SK-N-SH (cell line): ENCODE data around the gene ZNF837. TPM values are rescaled to one million over a fixed set of nuclear protein-coding genes. Genes with fewer than 3 reads are reported as not detected.

ENCODE experiments used
- CTCF ChIA-PET: fragments of 300-600, 350-600 bp; formaldehyde crosslinking; extraction: SDS; loops from one replicate; lab custom pipeline; 2021; lab: Yijun Ruan, JAX
- POLR2A ChIA-PET: fragments of 350-600 bp; sonication (Branson Sonifier 250); formaldehyde crosslinking; extraction: SDS; loops from one replicate; lab custom pipeline; 2020; ENCODE audit warnings: antibody characterized with exemption, inconsistent platforms; lab: Yijun Ruan, JAX
- DNase-seq: peaks from one replicate; pipeline ENCODE4 v3.0.0; 2012
- H2AFZ ChIP-seq: fragments of 200-600 bp; sonication (generic); 2 replicates; pipeline ENCODE4 v1.8.1; 2016; ENCODE audit warnings: antibody characterized with exemption, mild to moderate bottlenecking, low read depth
- H3F3A ChIP-seq: fragments of 200-600 bp; sonication (generic); replicated peaks from 2 replicates; pipeline ENCODE3; 2016; ENCODE audit warnings: antibody characterized with exemption, mild to moderate bottlenecking; ENCODE audit not compliant: insufficient read depth
- H3K27ac ChIP-seq, 2 experiments: fragments of 200-500 bp in 1 of 2; fragments of 200-600 bp in 1 of 2; sonication (Bioruptor generic) in 1 of 2; sonication (generic), shearing (Covaris generic) in 1 of 2; 2 replicates each; pipeline versions ENCODE4 v1.5.1 to v1.6.1; 2014 to 2016; ENCODE audit warnings: low read depth in 2 of 2, inconsistent platforms in 1 of 2, low read length in 1 of 2, mild to moderate bottlenecking in 1 of 2, mixed read lengths in 1 of 2
- H3K27me3 ChIP-seq: fragments of 200-600 bp; sonication (generic), shearing (Covaris generic); 2 replicates; pipeline ENCODE4 v1.6.1; 2016; ENCODE audit warnings: mixed run types; ENCODE audit not compliant: insufficient read depth
- H3K36me3 ChIP-seq, 2 experiments: fragments of 200-500 bp in 1 of 2; fragments of 200-600 bp in 1 of 2; sonication (Bioruptor generic) in 1 of 2; sonication (generic) in 1 of 2; replicated peaks in 1 of 2; 2 replicates each; pipeline versions ENCODE3 to v1.5.1; 2014 to 2016; ENCODE audit warnings: low read length in 1 of 2, mild to moderate bottlenecking in 1 of 2; ENCODE audit not compliant: insufficient read depth in 2 of 2, control insufficient read depth in 1 of 2
- H3K4me1 ChIP-seq, 2 experiments: fragments of 200-500 bp in 1 of 2; fragments of 200-600 bp in 1 of 2; sonication (Bioruptor generic) in 1 of 2; sonication (generic), shearing (Covaris generic) in 1 of 2; 2 replicates each; pipeline versions ENCODE4 v1.5.1 to v1.6.1; 2014 to 2016; ENCODE audit warnings: low read depth in 1 of 2, low read length in 1 of 2, mixed run types in 1 of 2; ENCODE audit not compliant: insufficient read depth in 2 of 2, control insufficient read depth in 1 of 2
- H3K4me2 ChIP-seq: fragments of 200-600 bp; sonication (generic), shearing (Covaris generic); 2 replicates; pipeline ENCODE4 v1.6.1; 2017; ENCODE audit warnings: mixed run types
- H3K4me3 ChIP-seq, 2 experiments: fragments of 200-500 bp in 1 of 2; fragments of 200-600 bp in 1 of 2; sonication (Bioruptor generic) in 1 of 2; sonication (generic), shearing (Covaris generic) in 1 of 2; 2 replicates each; pipeline versions ENCODE4 v1.5.1 to v1.8.1; 2014 to 2016; ENCODE audit warnings: low read depth in 2 of 2, inconsistent platforms in 1 of 2, low read length in 1 of 2, mild to moderate bottlenecking in 1 of 2, mixed read lengths in 1 of 2, moderate library complexity in 1 of 2
- H3K79me2 ChIP-seq: fragments of 200-600 bp; sonication (generic); 2 replicates; pipeline ENCODE4 v1.8.1; 2017; ENCODE audit warnings: mild to moderate bottlenecking; ENCODE audit not compliant: insufficient read depth
- H3K9ac ChIP-seq: fragments of 200-600 bp; sonication (generic); 2 replicates; pipeline ENCODE4 v1.6.1; 2017; ENCODE audit warnings: mixed run types
- H3K9me2 ChIP-seq: fragments of 200-600 bp; sonication (generic); 2 replicates; pipeline ENCODE4 v1.6.1; 2017; ENCODE audit warnings: mixed run types
- H3K9me3 ChIP-seq: fragments of 200-600 bp; sonication (generic); 2 replicates; pipeline ENCODE4 v1.6.1; 2017; ENCODE audit warnings: mixed run types, mild to moderate bottlenecking, moderate library complexity
- H4K20me1 ChIP-seq: fragments of 200-600 bp; sonication (generic); 2 replicates; pipeline ENCODE4 v1.6.1; 2017; ENCODE audit warnings: mild to moderate bottlenecking, mixed run types; ENCODE audit not compliant: insufficient read depth
- CHD2 ChIP-seq: fragments of 150-350 bp; IDR thresholded peaks from 2 replicates; pipeline ENCODE4 v1.6.1; 2018; ENCODE audit warnings: low read length; ENCODE audit not compliant: partially characterized antibody
- EZH2phosphoT487 ChIP-seq: fragments of 200-600 bp; sonication (generic); IDR thresholded peaks from 2 replicates; pipeline ENCODE4 v1.6.1; 2017; ENCODE audit warnings: low read depth, mixed run types, mild to moderate bottlenecking, antibody characterized with exemption, moderate library complexity, borderline replicate concordance
- JUND ChIP-seq: IDR thresholded peaks from 2 replicates; pipeline ENCODE4 v1.4.0; 2012
- POLR2AphosphoS5 ChIP-seq: IDR thresholded peaks from 2 replicates; pipeline ENCODE4 v1.6.1; 2012; ENCODE audit warnings: low read depth, low read length
- RCOR1 ChIP-seq: fragments of 150-350 bp; IDR thresholded peaks from 2 replicates; pipeline ENCODE4 v1.6.1; 2017; ENCODE audit warnings: antibody characterized with exemption, low read length
- RXRA ChIP-seq: IDR thresholded peaks from 2 replicates; pipeline ENCODE4 v1.4.0; 2012; ENCODE audit warnings: low read depth, mild to moderate bottlenecking, borderline replicate concordance
- SIN3A ChIP-seq: IDR thresholded peaks from 2 replicates; pipeline ENCODE4 v1.6.1; 2012; ENCODE audit warnings: low read depth, mild to moderate bottlenecking, low read length, moderate library complexity, borderline replicate concordance
- YY1 ChIP-seq: IDR thresholded peaks from 2 replicates; pipeline ENCODE4 v1.4.0; 2012; ENCODE audit warnings: low read depth, mild to moderate bottlenecking
- WGBS: methylation state at CpG from one replicate; pipeline ENCODE4 v1.1.6; 2017; ENCODE audit warnings: low lambda C conversion rate; 5-methylcytosine and 5-hydroxymethylcytosine counted together
- polyA plus RNA-seq, 3 experiments: library from polyadenylated mRNA; depleted of rRNA; stranded (reverse); fragments of >200 nt; gene quantifications; 2 replicates each; pipeline ENCODE4 v1.2.3, GENCODE V29; 2012
- TF ChIP-seq, protein P1 (sequence below): IDR thresholded peaks from 2 replicates; pipeline ENCODE4 v1.4.0; 2012; ENCODE audit warnings: low read depth, borderline replicate concordance
- TF ChIP-seq, protein P2 (sequence below): IDR thresholded peaks from 2 replicates; pipeline ENCODE4; 2012
- TF ChIP-seq, protein P3 (sequence below): IDR thresholded peaks from 2 replicates; pipeline ENCODE4 v1.4.0; 2012; ENCODE audit warnings: low read depth, borderline replicate concordance
- TF ChIP-seq, protein P4 (sequence below): fragments of 150-350 bp; IDR thresholded peaks from 2 replicates; pipeline ENCODE4 v1.6.1; 2017; ENCODE audit warnings: antibody characterized with exemption, low read length, low read depth, borderline replicate concordance

The ZNF837 gene
- polyA plus RNA-seq, 1 of the 3 experiments (the other 2 are of a cell fraction), result 1.6 TPM

GRCh38 chr19:58395220-58395978 is 14.6 kb upstream of the ZNF837 start, which contains the start of gene RNF225:
Gene RNF225, plus strand, starts transcription at chr19:58395656. Its CDS starts 434 bp downstream, at chr19:58396090.
- Histone ChIP-seq H3K9ac (no peak within 1 kb of the TSS), H3K9me2 (no peaks in the 10 kb centered on the region), H3K4me2 (no peak within 1 kb of the TSS), H3K9me3 (no peaks in the 10 kb centered on the region), H3K36me3 (peaks cover 35 to 36% of the 10 kb centered on the region in 2 experiments), H3K4me1 (peaks cover 1 to 10% of the 10 kb centered on the region in 2 experiments; a peak in 1 of 4 replicates), H3K27ac (no peak within 1 kb of the TSS), H3K27me3 (no peaks in the 10 kb centered on the region), H3K4me3 (no peak within 1 kb of the TSS), H3F3A (peaks cover 45% of the 10 kb centered on the region), H3K79me2 (peaks cover 28% of the 10 kb centered on the region), H2AFZ (no peak within 1 kb of the TSS), H4K20me1 (peaks cover 25% of the 10 kb centered on the region)
- ChIA-PET POLR2A (no interaction called here), CTCF (interaction anchor here (0.5 kb wide), 1 partner anchor 166 kb away, joined by 3 read pairs; no protein-coding TSS in a partner anchor)
- TF ChIP-seq POLR2AphosphoS5 (peak; percentile 65), JUND (peak; percentile 33), EZH2phosphoT487 (no peak), RCOR1 (no peak), CHD2 (peak; percentile 24), YY1 (no peak), RXRA (no peak), SIN3A (peak; percentile 68; the same call in 1 of the 2 replicates)
- TF ChIP-seq, protein P1, sequence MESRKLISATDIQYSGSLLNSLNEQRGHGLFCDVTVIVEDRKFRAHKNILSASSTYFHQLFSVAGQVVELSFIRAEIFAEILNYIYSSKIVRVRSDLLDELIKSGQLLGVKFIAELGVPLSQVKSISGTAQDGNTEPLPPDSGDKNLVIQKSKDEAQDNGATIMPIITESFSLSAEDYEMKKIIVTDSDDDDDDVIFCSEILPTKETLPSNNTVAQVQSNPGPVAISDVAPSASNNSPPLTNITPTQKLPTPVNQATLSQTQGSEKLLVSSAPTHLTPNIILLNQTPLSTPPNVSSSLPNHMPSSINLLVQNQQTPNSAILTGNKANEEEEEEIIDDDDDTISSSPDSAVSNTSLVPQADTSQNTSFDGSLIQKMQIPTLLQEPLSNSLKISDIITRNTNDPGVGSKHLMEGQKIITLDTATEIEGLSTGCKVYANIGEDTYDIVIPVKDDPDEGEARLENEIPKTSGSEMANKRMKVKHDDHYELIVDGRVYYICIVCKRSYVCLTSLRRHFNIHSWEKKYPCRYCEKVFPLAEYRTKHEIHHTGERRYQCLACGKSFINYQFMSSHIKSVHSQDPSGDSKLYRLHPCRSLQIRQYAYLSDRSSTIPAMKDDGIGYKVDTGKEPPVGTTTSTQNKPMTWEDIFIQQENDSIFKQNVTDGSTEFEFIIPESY, result no peak
- TF ChIP-seq, protein P2, sequence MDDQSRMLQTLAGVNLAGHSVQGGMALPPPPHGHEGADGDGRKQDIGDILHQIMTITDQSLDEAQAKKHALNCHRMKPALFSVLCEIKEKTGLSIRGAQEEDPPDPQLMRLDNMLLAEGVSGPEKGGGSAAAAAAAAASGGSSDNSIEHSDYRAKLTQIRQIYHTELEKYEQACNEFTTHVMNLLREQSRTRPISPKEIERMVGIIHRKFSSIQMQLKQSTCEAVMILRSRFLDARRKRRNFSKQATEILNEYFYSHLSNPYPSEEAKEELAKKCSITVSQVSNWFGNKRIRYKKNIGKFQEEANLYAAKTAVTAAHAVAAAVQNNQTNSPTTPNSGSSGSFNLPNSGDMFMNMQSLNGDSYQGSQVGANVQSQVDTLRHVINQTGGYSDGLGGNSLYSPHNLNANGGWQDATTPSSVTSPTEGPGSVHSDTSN, result peak; percentile 24; the same call in 1 of the 2 replicates
- TF ChIP-seq, protein P3, sequence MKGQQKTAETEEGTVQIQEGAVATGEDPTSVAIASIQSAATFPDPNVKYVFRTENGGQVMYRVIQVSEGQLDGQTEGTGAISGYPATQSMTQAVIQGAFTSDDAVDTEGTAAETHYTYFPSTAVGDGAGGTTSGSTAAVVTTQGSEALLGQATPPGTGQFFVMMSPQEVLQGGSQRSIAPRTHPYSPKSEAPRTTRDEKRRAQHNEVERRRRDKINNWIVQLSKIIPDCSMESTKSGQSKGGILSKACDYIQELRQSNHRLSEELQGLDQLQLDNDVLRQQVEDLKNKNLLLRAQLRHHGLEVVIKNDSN, result no peak
- TF ChIP-seq, protein P4, sequence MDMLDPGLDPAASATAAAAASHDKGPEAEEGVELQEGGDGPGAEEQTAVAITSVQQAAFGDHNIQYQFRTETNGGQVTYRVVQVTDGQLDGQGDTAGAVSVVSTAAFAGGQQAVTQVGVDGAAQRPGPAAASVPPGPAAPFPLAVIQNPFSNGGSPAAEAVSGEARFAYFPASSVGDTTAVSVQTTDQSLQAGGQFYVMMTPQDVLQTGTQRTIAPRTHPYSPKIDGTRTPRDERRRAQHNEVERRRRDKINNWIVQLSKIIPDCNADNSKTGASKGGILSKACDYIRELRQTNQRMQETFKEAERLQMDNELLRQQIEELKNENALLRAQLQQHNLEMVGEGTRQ, result no peak
- no peak for DNase-seq
- 86% methylated on average over 10 of the region's 21 CpGs for WGBS
